SKM-1 treated with dmso at 0.1 percent for 144 hours (cell line): Measurements from ENCODE around the gene GPN2.
A peak's percentile ranks its signal among the peaks of the same experiment; 100 is the strongest.

Experiments
- DNase-seq: peaks from one replicate; lab custom pipeline; 2025; ENCODE audit not compliant: unreplicated experiment; lab: John Stamatoyannopoulos, UW

GPN2 gene

DNA sequence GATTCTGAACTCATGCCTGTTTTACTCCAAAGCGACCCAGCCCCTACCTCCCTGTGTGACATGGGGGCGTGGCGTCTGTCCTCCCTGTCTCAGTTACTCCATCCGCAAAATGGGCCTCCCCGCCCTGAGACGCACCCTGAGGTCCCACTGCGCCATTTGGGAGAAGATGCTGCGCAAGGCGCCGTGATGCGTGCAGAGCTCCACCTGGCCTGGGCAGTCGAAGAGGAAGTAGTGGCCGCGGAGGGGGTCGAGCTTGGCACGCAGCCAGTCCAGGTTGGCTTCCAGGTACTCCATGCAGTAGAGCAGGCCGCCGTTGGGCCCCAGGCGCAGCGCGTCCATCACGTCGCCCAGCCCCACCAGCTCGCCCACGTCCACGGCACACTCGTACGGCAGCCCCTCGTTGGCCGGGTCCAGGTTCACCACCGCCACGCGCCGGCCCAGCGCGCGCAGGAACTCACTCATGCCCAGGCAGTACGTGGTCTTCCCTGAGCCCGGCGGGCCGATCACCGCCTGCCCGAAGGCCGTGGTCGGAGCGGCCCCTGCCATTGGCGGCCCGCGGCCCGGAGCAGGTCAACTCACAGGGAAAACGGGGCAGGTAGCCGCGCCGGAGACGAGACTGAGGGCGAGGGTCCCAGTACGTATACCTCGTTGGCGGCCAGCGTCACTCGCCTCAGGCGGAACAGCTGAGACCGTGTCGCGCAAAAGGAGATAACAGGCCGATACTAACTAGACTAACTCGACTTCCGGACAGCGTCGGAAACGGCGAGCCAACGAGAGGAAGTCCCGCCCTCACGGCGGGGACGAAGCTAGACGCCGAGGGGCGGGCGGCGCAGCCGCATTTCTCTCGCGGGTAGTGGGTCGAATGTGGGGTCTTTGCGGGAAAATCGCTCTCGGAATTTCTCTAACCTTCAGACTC is at the start of gene GPN2:
TSS of gene GPN2 (minus strand) at position 733 of the 916 bp plus-strand sequence. CDS start at position 546, 187 bp downstream.
- peak; percentile 71 for DNase-seq

GRCh38 chr1:26938659-26939025 is 48.6 kb upstream of the GPN2 start:
- DNase-seq, result no peak

DNA sequence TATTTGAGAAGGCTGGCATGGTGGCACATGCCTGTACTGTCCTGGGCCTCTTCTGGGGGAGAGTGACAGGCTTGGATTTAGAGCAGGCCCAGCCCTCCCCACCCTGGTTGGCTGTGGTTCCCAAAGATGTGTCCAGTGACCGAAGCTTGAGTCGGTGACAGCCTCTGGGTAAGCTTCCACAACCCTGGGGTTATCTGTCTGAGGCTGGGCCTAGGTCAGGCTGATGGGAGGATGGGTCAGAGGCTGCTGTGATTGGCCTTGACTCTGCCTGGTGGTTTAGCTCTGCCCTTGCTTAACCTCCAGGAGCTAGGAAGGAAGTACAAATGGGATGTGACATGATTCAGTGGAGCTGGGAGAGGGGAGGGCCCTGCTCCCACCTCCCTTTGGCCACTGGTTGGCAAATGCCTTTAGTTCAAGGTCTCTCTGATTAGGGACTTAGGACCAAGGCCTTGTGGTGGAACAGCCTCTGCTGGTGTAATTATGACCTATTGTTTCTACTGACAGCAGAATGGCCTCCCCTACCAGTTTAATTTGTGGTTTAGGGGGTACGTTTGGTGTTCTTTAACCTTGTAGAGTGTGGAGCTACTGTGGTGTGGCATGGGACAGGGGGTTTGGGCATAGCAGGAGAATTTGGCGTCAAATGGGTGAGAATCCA is 48.0 kb upstream of the GPN2 start:
- DNase-seq, result peak; percentile 26

DNA sequence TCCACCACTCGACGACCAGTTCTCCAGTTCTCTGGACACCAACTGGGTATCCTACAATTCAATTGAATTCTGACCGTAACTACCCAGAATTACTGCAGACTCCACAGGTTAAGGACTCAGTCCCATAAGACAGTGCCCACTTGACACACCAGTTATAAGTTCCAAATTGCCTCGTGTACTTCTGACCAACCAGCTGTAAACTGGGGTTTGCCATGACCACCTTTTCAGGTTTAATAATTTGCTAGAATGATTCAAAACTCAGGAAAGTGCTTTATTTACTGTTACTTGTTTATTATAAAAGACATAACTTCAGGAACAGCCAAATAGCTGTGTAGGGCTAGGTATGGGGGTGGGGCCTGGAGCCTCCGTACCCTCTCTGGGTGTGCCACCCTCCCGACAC is 46.7 kb upstream of the GPN2 start:
- no peak for DNase-seq

- peak; percentile 67 for DNase-seq
These were observed 42.4 kb upstream of the GPN2 start for GRCh38 chr1:26932531-26932930.

- no peak for DNase-seq
These were observed 33.6 kb upstream of the GPN2 start for GRCh38 chr1:26923711-26924110.

- DNase-seq, result no peak
These were observed 32.8 kb upstream of the GPN2 start for GRCh38 chr1:26922901-26923300.

DNA sequence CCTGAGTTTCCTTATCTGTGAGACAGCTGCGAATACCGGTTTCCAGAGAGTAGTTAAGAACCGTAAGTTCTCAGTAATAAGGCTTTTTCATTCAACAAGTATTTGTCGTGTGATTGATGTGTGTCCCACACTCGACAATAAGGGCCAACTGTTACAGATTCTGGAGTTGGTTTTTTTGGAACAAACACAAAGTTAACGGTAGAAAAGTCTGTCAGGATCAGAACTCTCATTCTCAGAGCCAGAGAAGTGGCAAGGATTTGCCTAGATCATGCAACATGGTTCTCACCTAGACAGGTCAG is 32.3 kb upstream of the GPN2 start:
- no peak for DNase-seq

DNA sequence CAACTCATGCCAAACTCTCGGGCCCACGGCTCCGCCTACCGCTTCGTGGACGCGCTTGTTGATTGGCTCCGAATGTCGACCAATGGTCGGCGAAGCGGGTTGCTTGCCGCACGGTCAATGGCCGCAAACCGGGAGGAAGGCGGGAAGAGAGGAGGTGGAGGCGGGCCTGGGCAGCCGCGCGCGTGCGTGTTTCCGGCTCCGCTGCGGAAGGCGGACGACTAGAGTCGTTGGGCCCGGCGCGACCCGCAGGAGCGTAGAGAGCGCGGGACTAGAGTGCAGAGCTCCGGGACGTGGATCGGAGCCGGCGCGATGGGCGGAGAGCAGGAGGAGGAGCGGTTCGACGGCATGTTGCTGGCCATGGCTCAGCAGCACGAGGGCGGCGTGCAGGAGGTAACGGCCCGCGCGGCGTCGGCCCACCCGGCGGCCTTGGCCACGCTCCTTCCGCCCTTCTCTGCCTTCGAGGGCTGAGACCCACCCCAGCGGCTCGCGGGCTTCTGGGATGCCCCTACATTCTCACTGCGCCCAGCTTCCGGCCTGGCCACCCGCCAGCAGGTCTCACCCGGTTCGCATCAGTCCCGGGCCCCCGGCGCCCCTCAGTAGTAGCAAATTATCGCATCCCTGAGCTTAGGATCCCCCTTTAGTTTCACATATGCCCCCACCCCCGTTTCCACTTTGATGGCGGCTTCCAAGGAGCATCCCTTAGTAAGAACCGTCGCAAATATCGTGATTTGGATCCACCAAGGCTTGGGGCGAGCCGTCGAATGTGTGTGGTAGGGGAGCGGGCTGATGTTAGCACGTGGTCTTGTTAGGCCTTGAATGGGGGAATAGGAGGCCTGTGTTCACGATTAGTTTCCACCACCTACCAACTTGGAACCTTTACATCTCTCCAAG is 31.7 kb upstream of the GPN2 start, which contains the start of gene NUDC:
TSS of gene NUDC (plus strand) at position 204 of the 891 bp plus-strand sequence. CDS start at position 310, 106 bp downstream.
- peak; percentile 93 for DNase-seq

DNA sequence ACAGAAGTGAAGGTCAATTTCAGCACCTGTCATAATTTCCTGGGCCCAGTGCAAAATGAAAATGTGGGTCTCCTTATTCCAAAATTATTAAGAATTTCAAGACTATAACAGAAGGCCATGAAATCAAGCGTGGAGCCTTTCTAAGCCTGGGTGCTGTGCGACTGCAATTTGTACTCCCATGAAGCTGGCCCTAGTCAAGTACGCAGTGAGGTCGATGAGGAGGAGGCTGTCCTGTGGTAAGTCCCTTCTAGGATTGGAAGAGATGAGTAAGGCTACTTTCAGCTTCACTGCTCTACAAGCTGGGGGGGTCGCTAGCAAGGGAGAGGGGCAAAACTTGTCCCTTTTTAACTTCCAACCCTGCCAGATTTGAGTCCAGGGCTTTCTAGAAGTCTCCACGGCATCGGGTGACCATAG is 31.1 kb upstream of the GPN2 start:
- DNase-seq, result no peak

- DNase-seq, result no peak
These were observed 25.2 kb upstream of the GPN2 start for GRCh38 chr1:26915204-26915842.

- no peak for DNase-seq
These were observed 23.9 kb upstream of the GPN2 start, which contains the start of gene NR0B2 for GRCh38 chr1:26913754-26914619. NR0B2 (minus strand) TSS chr1:26913975; CDS start chr1:26913940, 35 bp downstream.

- DNase-seq, result no peak
These were observed 23.3 kb upstream of the GPN2 start for GRCh38 chr1:26913389-26913753.

DNA sequence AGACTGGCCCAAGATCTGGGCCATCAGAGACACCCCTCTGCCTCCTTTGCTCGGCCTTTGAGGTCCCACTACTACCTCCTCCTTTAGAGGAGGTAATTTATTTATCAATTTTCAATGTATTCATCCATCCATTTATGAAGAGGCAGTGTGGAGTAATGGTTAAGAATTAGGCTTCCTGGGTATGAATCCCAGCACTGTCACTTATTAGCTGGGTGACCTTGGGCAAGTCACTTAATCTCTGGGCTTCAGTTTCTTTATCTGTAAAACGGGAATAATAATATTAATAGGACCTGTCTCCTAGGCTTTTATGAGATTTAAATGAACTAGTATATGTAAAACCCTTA is 22.0 kb upstream of the GPN2 start:
- DNase-seq, result no peak

DNA sequence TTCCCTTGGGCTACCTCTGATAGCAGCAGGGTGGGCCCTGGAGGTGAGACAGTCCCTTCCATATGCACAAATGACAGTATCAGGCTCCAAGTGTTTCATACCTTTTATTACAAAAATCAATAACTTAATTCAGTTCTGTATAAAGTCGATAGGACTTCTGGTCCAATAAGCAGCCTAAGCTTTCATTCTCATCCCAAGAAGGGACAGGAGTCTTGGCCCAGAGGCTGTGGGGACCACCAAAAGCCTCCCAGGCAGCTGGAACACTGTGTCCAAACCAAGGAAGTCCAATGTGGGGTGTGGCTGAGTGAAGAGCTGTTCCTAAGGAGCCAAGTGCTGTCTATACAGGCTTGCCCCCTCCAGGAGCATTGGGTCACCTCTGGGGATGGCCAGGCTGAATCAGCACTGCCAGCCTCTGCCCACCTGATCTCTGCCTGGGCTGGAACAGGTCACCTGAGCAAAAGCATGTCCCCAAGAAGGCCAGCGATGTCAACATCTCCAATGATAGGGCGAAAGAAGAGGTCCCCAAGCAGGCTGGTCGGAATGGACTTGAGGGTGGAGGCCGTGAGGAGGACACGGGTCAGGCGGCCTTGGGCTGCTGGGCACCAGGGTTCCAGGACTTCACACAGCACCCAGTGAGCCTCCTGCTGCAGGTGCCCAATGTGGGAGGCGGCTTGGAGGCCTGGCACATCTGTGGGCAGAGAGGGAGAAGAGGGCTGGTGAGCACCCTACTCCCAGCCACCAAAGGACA is 21.5 kb upstream of the GPN2 start:
- no peak for DNase-seq

DNA sequence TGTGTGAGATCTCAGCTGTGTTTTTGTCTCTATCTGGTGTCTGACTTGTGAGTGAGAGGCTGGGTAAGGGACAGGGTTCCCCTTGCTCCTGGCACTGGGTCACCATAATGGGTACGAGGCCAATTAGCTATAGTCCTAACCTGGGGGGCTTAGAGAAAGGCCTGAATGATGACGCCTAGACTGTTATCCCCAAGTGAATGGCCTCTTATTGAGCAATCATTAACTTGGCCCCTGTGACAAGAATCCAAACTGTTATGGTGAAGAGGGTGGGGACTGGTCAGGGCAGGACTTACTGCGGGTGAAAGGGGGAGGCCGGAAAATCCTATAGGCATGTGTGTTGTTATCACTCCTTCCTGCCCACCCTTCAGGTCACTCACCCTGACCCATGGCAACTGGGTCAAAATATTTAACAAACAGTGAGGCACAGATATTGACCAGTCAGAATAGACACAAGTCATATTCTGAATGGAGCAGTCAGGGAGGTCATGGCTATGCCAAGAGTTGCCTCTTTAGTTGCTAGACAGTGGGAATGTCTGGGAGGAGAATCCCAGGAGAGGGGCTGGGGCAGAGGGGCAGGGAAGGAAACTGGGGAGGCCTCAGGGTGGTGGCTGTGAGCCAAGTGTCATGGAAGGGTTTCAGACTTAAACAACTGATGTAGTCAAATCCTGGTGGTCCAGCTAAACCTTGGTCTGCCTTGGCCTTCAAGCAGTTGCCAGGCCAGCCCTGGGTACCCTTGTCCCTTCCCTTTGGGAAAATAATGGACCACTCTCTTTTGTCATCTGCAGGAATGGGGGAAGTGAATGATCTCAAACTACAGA is 20.5 kb upstream of the GPN2 start:
- DNase-seq, result no peak

DNA sequence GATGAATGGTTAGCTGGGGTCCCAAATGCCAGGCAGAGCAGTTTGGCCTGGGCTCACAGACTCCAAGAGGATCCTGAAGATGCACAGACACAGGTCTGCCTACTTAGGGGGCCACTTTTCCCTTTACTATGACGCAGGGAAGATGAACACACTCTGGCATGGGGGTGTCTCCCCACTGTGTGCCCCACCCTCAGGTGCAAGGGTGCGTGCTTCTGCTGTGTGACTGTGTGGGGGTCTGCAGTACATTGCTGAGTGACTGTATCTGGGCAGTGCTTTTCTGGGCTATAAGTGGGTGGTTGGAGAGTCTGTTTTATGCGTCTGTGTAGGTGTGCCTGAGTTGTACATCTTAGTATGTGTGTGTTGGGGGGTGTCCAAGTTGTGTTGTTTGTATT is 19.9 kb upstream of the GPN2 start:
- DNase-seq, result no peak

DNA sequence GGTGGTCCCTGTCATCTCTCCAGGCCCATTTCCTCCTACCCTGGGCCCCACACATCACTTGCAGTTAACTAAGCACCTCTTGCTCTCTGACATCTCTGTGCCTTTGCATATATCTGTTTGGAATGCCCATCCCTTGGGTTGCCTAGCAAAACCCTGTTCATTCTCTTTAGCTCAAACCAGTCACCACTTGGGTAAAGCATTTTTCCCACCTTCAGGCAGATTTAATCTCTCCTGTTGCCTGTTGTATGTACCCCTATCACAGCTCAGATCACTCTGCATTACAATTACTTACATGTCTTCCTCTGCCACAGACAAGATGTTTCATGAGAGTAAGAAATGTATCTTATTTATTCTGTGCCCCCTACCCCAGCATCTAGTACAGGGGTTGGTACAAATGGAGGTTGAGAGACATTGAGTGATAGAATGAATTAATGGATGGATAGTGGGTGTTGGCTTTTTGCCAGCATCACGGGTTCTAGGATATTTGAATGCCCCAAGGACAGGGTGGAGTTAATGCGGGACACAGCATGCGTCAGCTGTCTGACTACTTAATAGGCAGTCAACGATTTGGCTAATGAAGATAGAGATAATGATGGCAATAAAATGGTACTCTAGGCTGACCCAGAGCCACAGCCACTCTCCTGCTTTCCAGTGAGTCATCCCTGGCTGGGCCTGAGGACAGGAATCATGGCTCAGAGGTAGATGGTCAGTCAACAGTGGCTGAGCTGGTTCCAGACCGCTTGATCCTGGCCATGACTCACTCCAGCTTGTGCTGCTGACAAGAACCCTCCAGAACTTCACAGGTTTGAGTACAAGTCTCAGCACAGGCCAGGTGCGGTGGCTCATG is 17.2 kb upstream of the GPN2 start:
- no peak for DNase-seq
